GM19372 (cell line): Measurements from ENCODE around the gene KRT6C.

Experiments used
- ATAC-seq: cut with Tn5 transposase; IDR thresholded peaks from one replicate; pipeline ENCODE4 v1.9.1; 2021; ENCODE audit warnings: mild to moderate bottlenecking, low read depth, moderate library complexity; ENCODE audit not compliant: unreplicated experiment

KRT6C gene

GRCh38 chr12:52436828-52437474 is 36.7 kb downstream of the KRT6C start:
- no peak for ATAC-seq

- ATAC-seq = no peak
These were observed 37.4 kb downstream of the KRT6C start for GRCh38 chr12:52436000-52436827.

GRCh38 chr12:52435659-52435999 is 38.0 kb downstream of the KRT6C start:
- no peak for ATAC-seq

- ATAC-seq = no peak
These were observed 38.7 kb downstream of the KRT6C start for GRCh38 chr12:52434760-52435530.

GRCh38 chr12:52434081-52434733 is 39.4 kb downstream of the KRT6C start, which contains the start of gene KRT75:
Gene KRT75, minus strand, starts transcription at chr12:52434371. Its CDS starts 67 bp downstream, at chr12:52434304.
- ATAC-seq = no peak

- ATAC-seq = no peak
These were observed 40.0 kb downstream of the KRT6C start for GRCh38 chr12:52433501-52434080.

- no peak for ATAC-seq
These were observed 40.9 kb downstream of the KRT6C start for GRCh38 chr12:52432559-52433207.

- no peak for ATAC-seq
These were observed 45.5 kb downstream of the KRT6C start for GRCh38 chr12:52428121-52428520.

GRCh38 chr12:52427083-52427482 is 46.5 kb downstream of the KRT6C start:
- no peak for ATAC-seq

GRCh38 chr12:52426034-52426433 is 47.6 kb downstream of the KRT6C start:
- ATAC-seq = no peak

- no peak for ATAC-seq
These were observed 48.1 kb downstream of the KRT6C start for GRCh38 chr12:52425466-52425865.

- ATAC-seq = no peak
These were observed 49.7 kb downstream of the KRT6C start for GRCh38 chr12:52423661-52424500.

- no peak for ATAC-seq
These were observed 50.6 kb downstream of the KRT6C start for GRCh38 chr12:52423035-52423434.

- no peak for ATAC-seq
These were observed 53.9 kb downstream of the KRT6C start for GRCh38 chr12:52419656-52420055.

- ATAC-seq = no peak
These were observed 55.0 kb downstream of the KRT6C start for GRCh38 chr12:52418576-52419110.
